GM12878 (cell line): Measurements from ENCODE around the gene FKBP4. TPM values are rescaled to one million over a fixed set of nuclear protein-coding genes. Genes with fewer than 3 reads are reported as not detected.
A peak's percentile ranks its signal among the peaks of the same experiment; 100 is the strongest.

Experiments
- ATAC-seq: fragments of 200-7000 bp; cut with Tn5 transposase; 3 replicates; pipeline ENCODE4 v1.9.1; 2020; ENCODE audit warnings: mild to moderate bottlenecking, moderate library complexity
- BruUV-seq: library from RNA; stranded (reverse); fragments of 400-500 nt; replicated peaks from 2 replicates; lab custom pipeline; 2021; lab: Mats Ljungman, UMichigan
- CTCF ChIA-PET: fragments of 300-600 bp; sonication (Branson Sonifier 250); formaldehyde crosslinking; extraction: SDS; loops from one replicate; lab custom pipeline; 2021; ENCODE audit warnings: inconsistent platforms; lab: Yijun Ruan, JAX
- POLR2A ChIA-PET: fragments of 350-600 bp; formaldehyde crosslinking; extraction: SDS; loops from one replicate; lab custom pipeline; 2021; ENCODE audit warnings: inconsistent platforms; lab: Charles Lee
- RAD21 ChIA-PET: fragments of 300-600 bp; sonication (Branson Sonifier 250); formaldehyde crosslinking; loops from one replicate; lab custom pipeline; 2023; ENCODE audit warnings: antibody characterized with exemption; ENCODE audit not compliant: unreplicated experiment; lab: Charles Lee
- SMC1A ChIA-PET: fragments of 300-600 bp; sonication (Branson Sonifier 250); formaldehyde crosslinking; loops from one replicate; lab custom pipeline; 2023; ENCODE audit not compliant: unreplicated experiment, uncharacterized antibody; lab: Charles Lee
- DNase-seq: peaks from one replicate; pipeline ENCODE4 v3.0.0-alpha.2; 2011; ENCODE audit warnings: low read depth, low spot score
- FAIRE-seq: peaks from 3 replicates; lab custom pipeline; 2011; peaks lifted over from hg19 to GRCh38; lab: Jason Lieb, UNC
- H2AFZ ChIP-seq: 2 replicates; pipeline ENCODE4 v1.6.0; 2011; ENCODE audit warnings: low read depth, low read length, control low read depth; ENCODE audit not compliant: control insufficient read depth
- H3K27ac ChIP-seq: 2 replicates; pipeline ENCODE4 v1.5.1; 2011; ENCODE audit warnings: control low read depth; ENCODE audit not compliant: control insufficient read depth, insufficient read depth
- H3K27me3 ChIP-seq, 2 experiments: replicated peaks in 1 of 2; 2 replicates each; pipeline versions ENCODE4 v1.6.0 to v1.6.1; 2011; ENCODE audit warnings: low read length in 1 of 2; ENCODE audit not compliant: control insufficient read depth in 2 of 2, insufficient read depth in 2 of 2
- H3K36me3 ChIP-seq, 2 experiments: 2 replicates each; pipeline ENCODE4 v1.5.1; 2011; ENCODE audit warnings: low read length in 1 of 2; ENCODE audit not compliant: control insufficient read depth in 2 of 2, insufficient read depth in 2 of 2
- H3K4me1 ChIP-seq: 2 replicates; pipeline ENCODE4 v1.6.1; 2011; ENCODE audit warnings: mild to moderate bottlenecking, low read length, moderate library complexity, mixed read lengths; ENCODE audit not compliant: control insufficient read depth, insufficient read depth
- H3K4me2 ChIP-seq: 2 replicates; pipeline ENCODE4 v1.6.0; 2011; ENCODE audit warnings: control low read depth; ENCODE audit not compliant: control insufficient read depth, insufficient read depth
- H3K4me3 ChIP-seq: fragments of 200-600 bp; sonication (generic); 2 replicates; pipeline ENCODE4 v1.5.1; 2016
- H3K79me2 ChIP-seq: 2 replicates; pipeline ENCODE4 v1.6.0; 2011; ENCODE audit warnings: low read length; ENCODE audit not compliant: control insufficient read depth, insufficient read depth
- H3K9ac ChIP-seq: 2 replicates; pipeline ENCODE4 v1.8.0; 2011; ENCODE audit warnings: low read length, control low read depth, mixed read lengths; ENCODE audit not compliant: control insufficient read depth, insufficient read depth
- H3K9me3 ChIP-seq: replicated peaks from 3 replicates; pipeline ENCODE4 v1.5.1; 2011; ENCODE audit warnings: mild to moderate bottlenecking, low read length; ENCODE audit not compliant: control insufficient read depth, insufficient read depth
- H4K20me1 ChIP-seq: 2 replicates; pipeline ENCODE4 v1.6.0; 2011; ENCODE audit not compliant: control insufficient read depth, insufficient read depth
- CHD1 ChIP-seq: IDR thresholded peaks from 2 replicates; pipeline ENCODE4 v1.6.1; 2012; ENCODE audit warnings: low read depth, low read length, improper control_type of control experiment
- EGR1 ChIP-seq, 2 experiments: IDR thresholded peaks; 1 replicate in 1 of 2; 2 replicates in 1 of 2; pipeline ENCODE4 v1.6.1; 2011 to 2012; ENCODE audit warnings: low read depth in 2 of 2, low read length in 2 of 2, borderline replicate concordance in 1 of 2, mild to moderate bottlenecking in 1 of 2, moderate library complexity in 1 of 2
- ESRRA ChIP-seq: IDR thresholded peaks from 2 replicates; pipeline ENCODE4 v1.6.1; 2012; ENCODE audit warnings: mild to moderate bottlenecking, low read length, improper control_type of control experiment
- IKZF1 ChIP-seq: fragments of 450-650 bp; conservative IDR thresholded peaks from 2 replicates; pipeline ENCODE4 v1.6.1; 2017; ENCODE audit warnings: antibody characterized with exemption, mild to moderate bottlenecking
- JUND ChIP-seq: IDR thresholded peaks from 2 replicates; pipeline ENCODE4 v1.6.1; 2012; ENCODE audit warnings: low read depth, mild to moderate bottlenecking, low read length, improper control_type of control experiment, moderate library complexity
- LARP7 ChIP-seq: fragments of 450-650 bp; IDR thresholded peaks from 2 replicates; pipeline ENCODE4 v1.6.1; 2017; ENCODE audit warnings: mild to moderate bottlenecking
- POU2F2 ChIP-seq: IDR thresholded peaks from 3 replicates; pipeline ENCODE4 v1.6.1; 2011; ENCODE audit warnings: low read depth, mild to moderate bottlenecking, low read length, borderline replicate concordance
- RCOR1 ChIP-seq: conservative IDR thresholded peaks from 2 replicates; pipeline ENCODE4 v1.6.1; 2012; ENCODE audit warnings: low read depth, low read length, improper control_type of control experiment
- ZNF384 ChIP-seq: IDR thresholded peaks from 2 replicates; pipeline ENCODE4 v1.6.1; 2012; ENCODE audit warnings: low read depth, mild to moderate bottlenecking, low read length, improper control_type of control experiment, borderline replicate concordance
- WGBS: methylation state at CpG from one replicate; pipeline ENCODE4 v1.1.6; 2016; ENCODE audit warnings: low lambda C conversion rate; ENCODE audit not compliant: insufficient replicate concordance, insufficient coverage; ENCODE audit errors: missing lambda C conversion rate; 5-methylcytosine and 5-hydroxymethylcytosine counted together
- in situ Hi-C: fragments of 300-500 bp; cut with MboI; formaldehyde crosslinking; loops from 9 replicates; pipeline ENCODE4 v1.14.3; 2018; ENCODE audit warnings: mixed read lengths
- intact Hi-C: fragments of 100-400 bp; cut with micrococcal nuclease; formaldehyde crosslinking; loops from one replicate; pipeline ENCODE4 v1.14.2; 2022; ENCODE audit not compliant: unreplicated experiment
- polyA plus RNA-seq, 11 experiments: library from polyadenylated mRNA; depleted of rRNA in 4 of 11; unstranded in 6 of 11; stranded (reverse) in 5 of 11; fragments of >200 nt; fragmentation: Nextera tagmentation in 4 of 11; fragmentation: Illumina TruSeq in 1 of 11; extraction: Ambion mirVana in 4 of 11; extraction: Trizol in 1 of 11; gene quantifications; 1 replicate in 1 of 11; 2 replicates in 10 of 11; pipeline versions ENCODE4 v1.2.1 to v1.2.3, GENCODE V29; 2011 to 2016; ENCODE audit warnings: inconsistent platforms in 2 of 11, missing spikeins in 2 of 11, low read depth in 1 of 11
- total RNA-seq, 4 experiments: library from RNA; depleted of rRNA in 3 of 4; stranded (reverse); fragments of >200 nt in 3 of 4; fragmentation: Illumina TruSeq in 1 of 4; extraction: Trizol in 1 of 4; gene quantifications; 2 replicates each; pipeline versions ENCODE4 v1.2.1 to v1.2.3, GENCODE V29; 2013 to 2021
- TF ChIP-seq, protein P1 (sequence below): IDR thresholded peaks from 2 replicates; pipeline ENCODE4 v1.6.1; 2012; ENCODE audit warnings: low read depth, low read length, improper control_type of control experiment
- TF ChIP-seq, protein P2 (sequence below): fragments of 150-350 bp; IDR thresholded peaks from 2 replicates; pipeline ENCODE4 v1.6.1; 2016; ENCODE audit warnings: low read depth, low read length
- TF ChIP-seq, protein P3 (sequence below), 3 experiments: IDR thresholded peaks in 2 of 3; conservative IDR thresholded peaks in 1 of 3; 2 replicates each; pipeline ENCODE4 v1.5.1; 2011; ENCODE audit warnings: low read depth in 3 of 3, low read length in 3 of 3, mild to moderate bottlenecking in 3 of 3, control low read depth in 2 of 3, moderate library complexity in 2 of 3, inconsistent platforms in 1 of 3, mixed read lengths in 1 of 3; ENCODE audit not compliant: control insufficient read depth in 2 of 3, insufficient read depth in 1 of 3; ENCODE audit errors: extremely low read depth in 1 of 3
- TF ChIP-seq, protein P4 (sequence below): fragments of 450-650 bp; IDR thresholded peaks from 2 replicates; pipeline ENCODE4 v1.6.1; 2016; ENCODE audit warnings: mild to moderate bottlenecking

FKBP4 gene
- total and polyA plus RNA-seq, 10 of the 15 experiments (the other 5 are each of a cell fraction or from before 2014, with no cell fraction given): 8.9 to 90.0 (median 45.4) TPM

DNA sequence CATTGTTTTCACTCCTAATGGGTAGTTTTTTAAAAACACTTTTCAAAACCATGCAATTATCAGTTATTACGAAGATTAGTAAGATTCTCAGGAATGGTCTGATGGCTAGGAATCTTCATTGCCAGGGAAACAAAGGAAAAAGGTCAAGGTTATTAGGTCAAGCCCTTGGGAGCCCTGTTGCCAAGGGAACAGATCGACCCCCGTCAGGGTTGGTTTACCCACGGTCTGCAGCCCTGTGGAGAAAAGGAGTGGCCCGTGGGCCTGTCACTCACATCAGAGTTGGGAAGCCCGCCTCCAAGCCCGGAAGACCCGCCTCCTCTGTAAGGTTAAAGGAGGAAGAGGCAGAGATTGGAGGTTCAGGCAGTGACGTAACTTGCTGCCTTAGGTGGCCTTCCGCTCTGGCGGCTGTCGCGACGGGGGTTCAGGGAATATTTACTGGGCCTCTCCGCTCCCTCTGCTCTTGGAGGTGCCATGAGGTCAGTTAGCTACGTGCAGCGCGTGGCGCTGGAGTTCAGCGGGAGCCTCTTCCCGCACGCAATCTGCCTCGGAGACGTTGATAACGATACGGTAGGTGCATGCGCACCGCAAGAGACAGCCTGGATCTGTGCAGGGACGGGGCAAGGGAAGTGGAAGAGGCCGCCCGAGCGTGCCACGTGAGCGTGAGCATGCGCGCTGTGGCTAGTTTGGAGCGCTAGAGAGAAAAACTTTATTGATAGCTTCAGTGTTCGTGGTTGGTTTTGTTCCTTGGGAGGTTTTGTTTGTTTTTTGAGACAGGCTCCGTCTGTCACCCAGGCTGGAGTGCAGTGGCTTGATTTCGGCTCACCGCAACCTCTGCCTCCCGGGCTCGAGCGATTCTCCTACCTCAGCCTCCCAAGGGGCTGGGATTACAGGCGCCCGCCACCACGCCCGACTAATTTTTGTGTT, 17.8 kb downstream of the FKBP4 start, which contains the start of gene ITFG2:
ITFG2 (plus strand) TSS at position 379 of the 924 bp plus-strand sequence; CDS start at position 472, 93 bp downstream.
- FAIRE-seq (peak; percentile 89), DNase-seq (peak; percentile 93), ATAC-seq (peak; percentile 97)
- under 1% methylated on average over 48 of the region's 48 CpGs for WGBS
- intact Hi-C loops: loop anchor here (1.0 to 2.0 kb wide), 2 partner anchors 17 to 64 kb away; partner anchors contain the start of genes FOXM1 and RHNO1
- ChIA-PET SMC1A (interaction anchor here (0.5 to 2.3 kb wide), 7 partner anchors 15 to 73 kb away, joined by 3 to 10 read pairs (median 3); no protein-coding TSS in a partner anchor), RAD21 (interaction anchor here (1.0 to 1.8 kb wide), 3 partner anchors 18 to 22 kb away, joined by 3 to 4 read pairs (median 3); partner anchors contain the start of gene FKBP4), POLR2A (interaction anchor here (0.7 to 2.1 kb wide), 4 partner anchors 13 to 27 kb away, joined by 3 to 12 read pairs (median 4); partner anchors contain the start of gene FKBP4), CTCF (interaction anchor here (0.7 to 3.9 kb wide), 8 partner anchors 13 to 172 kb away, joined by 3 to 25 read pairs (median 5); partner anchors contain the start of gene FKBP4)
- Histone ChIP-seq H3K27ac (peak within 1 kb of the TSS; percentile 84), H3K4me3 (peak within 1 kb of the TSS; percentile 89), H3K79me2 (peaks cover 18% of the 10 kb centered on the region), H3K36me3 (peaks cover 0 to under 1% of the 10 kb centered on the region in 2 experiments; a peak in 1 of 4 replicates), H3K4me1 (no peaks in the 10 kb centered on the region), H3K27me3 (no peaks in the 10 kb centered on the region), H3K9me3 (no peaks in the 10 kb centered on the region), H3K9ac (peak within 1 kb of the TSS; percentile 78), H4K20me1 (no peaks in the 10 kb centered on the region), H3K4me2 (peak within 1 kb of the TSS; percentile 83), H2AFZ (peak within 1 kb of the TSS; percentile 90)
- BruUV-seq: TSS peak; percentile 88
- in situ Hi-C loops: no loop called here
- peak; percentile 95 for TF ChIP-seq IKZF1
- TF ChIP-seq, protein P1, sequence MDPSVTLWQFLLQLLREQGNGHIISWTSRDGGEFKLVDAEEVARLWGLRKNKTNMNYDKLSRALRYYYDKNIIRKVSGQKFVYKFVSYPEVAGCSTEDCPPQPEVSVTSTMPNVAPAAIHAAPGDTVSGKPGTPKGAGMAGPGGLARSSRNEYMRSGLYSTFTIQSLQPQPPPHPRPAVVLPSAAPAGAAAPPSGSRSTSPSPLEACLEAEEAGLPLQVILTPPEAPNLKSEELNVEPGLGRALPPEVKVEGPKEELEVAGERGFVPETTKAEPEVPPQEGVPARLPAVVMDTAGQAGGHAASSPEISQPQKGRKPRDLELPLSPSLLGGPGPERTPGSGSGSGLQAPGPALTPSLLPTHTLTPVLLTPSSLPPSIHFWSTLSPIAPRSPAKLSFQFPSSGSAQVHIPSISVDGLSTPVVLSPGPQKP: peak; percentile 88
- TF ChIP-seq, protein P2, sequence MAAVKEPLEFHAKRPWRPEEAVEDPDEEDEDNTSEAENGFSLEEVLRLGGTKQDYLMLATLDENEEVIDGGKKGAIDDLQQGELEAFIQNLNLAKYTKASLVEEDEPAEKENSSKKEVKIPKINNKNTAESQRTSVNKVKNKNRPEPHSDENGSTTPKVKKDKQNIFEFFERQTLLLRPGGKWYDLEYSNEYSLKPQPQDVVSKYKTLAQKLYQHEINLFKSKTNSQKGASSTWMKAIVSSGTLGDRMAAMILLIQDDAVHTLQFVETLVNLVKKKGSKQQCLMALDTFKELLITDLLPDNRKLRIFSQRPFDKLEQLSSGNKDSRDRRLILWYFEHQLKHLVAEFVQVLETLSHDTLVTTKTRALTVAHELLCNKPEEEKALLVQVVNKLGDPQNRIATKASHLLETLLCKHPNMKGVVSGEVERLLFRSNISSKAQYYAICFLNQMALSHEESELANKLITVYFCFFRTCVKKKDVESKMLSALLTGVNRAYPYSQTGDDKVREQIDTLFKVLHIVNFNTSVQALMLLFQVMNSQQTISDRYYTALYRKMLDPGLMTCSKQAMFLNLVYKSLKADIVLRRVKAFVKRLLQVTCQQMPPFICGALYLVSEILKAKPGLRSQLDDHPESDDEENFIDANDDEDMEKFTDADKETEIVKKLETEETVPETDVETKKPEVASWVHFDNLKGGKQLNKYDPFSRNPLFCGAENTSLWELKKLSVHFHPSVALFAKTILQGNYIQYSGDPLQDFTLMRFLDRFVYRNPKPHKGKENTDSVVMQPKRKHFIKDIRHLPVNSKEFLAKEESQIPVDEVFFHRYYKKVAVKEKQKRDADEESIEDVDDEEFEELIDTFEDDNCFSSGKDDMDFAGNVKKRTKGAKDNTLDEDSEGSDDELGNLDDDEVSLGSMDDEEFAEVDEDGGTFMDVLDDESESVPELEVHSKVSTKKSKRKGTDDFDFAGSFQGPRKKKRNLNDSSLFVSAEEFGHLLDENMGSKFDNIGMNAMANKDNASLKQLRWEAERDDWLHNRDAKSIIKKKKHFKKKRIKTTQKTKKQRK: peak; percentile 85
- peak in 1 of 2 experiments; percentile 24; a peak in 1 of 3 replicates for TF ChIP-seq EGR1 (IDR thresholded peaks at IDR 0.05; ENCODE audit: borderline replicate concordance in 1 of 2, low read depth in 2 of 2, low read length in 2 of 2)
- TF ChIP-seq POU2F2: no peak; the same call in 2 of the 3 replicates
- TF ChIP-seq, protein P3, sequence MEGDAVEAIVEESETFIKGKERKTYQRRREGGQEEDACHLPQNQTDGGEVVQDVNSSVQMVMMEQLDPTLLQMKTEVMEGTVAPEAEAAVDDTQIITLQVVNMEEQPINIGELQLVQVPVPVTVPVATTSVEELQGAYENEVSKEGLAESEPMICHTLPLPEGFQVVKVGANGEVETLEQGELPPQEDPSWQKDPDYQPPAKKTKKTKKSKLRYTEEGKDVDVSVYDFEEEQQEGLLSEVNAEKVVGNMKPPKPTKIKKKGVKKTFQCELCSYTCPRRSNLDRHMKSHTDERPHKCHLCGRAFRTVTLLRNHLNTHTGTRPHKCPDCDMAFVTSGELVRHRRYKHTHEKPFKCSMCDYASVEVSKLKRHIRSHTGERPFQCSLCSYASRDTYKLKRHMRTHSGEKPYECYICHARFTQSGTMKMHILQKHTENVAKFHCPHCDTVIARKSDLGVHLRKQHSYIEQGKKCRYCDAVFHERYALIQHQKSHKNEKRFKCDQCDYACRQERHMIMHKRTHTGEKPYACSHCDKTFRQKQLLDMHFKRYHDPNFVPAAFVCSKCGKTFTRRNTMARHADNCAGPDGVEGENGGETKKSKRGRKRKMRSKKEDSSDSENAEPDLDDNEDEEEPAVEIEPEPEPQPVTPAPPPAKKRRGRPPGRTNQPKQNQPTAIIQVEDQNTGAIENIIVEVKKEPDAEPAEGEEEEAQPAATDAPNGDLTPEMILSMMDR (IDR thresholded peaks at IDR 0.05 in 2 of 3, conservative IDR thresholded peaks at IDR 0.05 in 1 of 3; ENCODE audit: control insufficient read depth in 2 of 3, extremely low read depth in 1 of 3, insufficient read depth in 1 of 3, low read depth in 3 of 3, low read length in 3 of 3): no peak
- TF ChIP-seq, protein P4, sequence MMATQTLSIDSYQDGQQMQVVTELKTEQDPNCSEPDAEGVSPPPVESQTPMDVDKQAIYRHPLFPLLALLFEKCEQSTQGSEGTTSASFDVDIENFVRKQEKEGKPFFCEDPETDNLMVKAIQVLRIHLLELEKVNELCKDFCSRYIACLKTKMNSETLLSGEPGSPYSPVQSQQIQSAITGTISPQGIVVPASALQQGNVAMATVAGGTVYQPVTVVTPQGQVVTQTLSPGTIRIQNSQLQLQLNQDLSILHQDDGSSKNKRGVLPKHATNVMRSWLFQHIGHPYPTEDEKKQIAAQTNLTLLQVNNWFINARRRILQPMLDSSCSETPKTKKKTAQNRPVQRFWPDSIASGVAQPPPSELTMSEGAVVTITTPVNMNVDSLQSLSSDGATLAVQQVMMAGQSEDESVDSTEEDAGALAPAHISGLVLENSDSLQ: peak; percentile 100
- TF ChIP-seq LARP7: peak; percentile 84
- peak; percentile 55; the same call in 1 of the 2 replicates for TF ChIP-seq CHD1
- peak; percentile 78; the same call in 1 of the 2 replicates for TF ChIP-seq ZNF384
- 0 out of 2 replicates have a peak, but pooled peaks have one; percentile 82 for TF ChIP-seq RCOR1
- TF ChIP-seq ESRRA: peak; percentile 100
- no peak for TF ChIP-seq JUND
